Neural progenitor cell (in vitro differentiated cells): Measurements from ENCODE around the gene TUBB2B. TPM values are rescaled to one million over a fixed set of nuclear protein-coding genes. Genes with fewer than 3 reads are reported as not detected.
"Not testable (repeated sequence)": the region's sequence is repeated elsewhere in the genome, so short reads cannot be mapped to it uniquely, and the experiment has no call there.

Experiments
- DNase-seq: peaks from one replicate; pipeline ENCODE4 v3.0.0-alpha.2; 2016; ENCODE audit warnings: low spot score
- H2AFZ ChIP-seq: fragments of 200-600 bp; sonication (generic); replicated peaks from 2 replicates; pipeline ENCODE4 v1.6.1; 2016; ENCODE audit warnings: antibody characterized with exemption
- H3F3A ChIP-seq: fragments of 200-600 bp; sonication (generic); 2 replicates; pipeline ENCODE4 v1.6.1; 2016; ENCODE audit warnings: antibody characterized with exemption, low read depth
- H3K27ac ChIP-seq: fragments of 200-600 bp; sonication (generic); 2 replicates; pipeline ENCODE4 v1.5.1; 2016; ENCODE audit warnings: mild to moderate bottlenecking
- H3K27me3 ChIP-seq: fragments of 200-600 bp; sonication (generic); 2 replicates; pipeline ENCODE4 v1.6.1; 2016; ENCODE audit warnings: mild to moderate bottlenecking, moderate library complexity
- H3K36me3 ChIP-seq: fragments of 200-600 bp; sonication (generic); 2 replicates; pipeline ENCODE4 v1.5.1; 2016
- H3K4me1 ChIP-seq: fragments of 200-600 bp; sonication (generic); 2 replicates; pipeline ENCODE4 v1.6.1; 2016; ENCODE audit warnings: mixed run types
- H3K4me2 ChIP-seq: fragments of 200-600 bp; sonication (generic); 2 replicates; pipeline ENCODE4 v1.6.1; 2016
- H3K4me3 ChIP-seq: fragments of 200-600 bp; sonication (generic); 2 replicates; pipeline ENCODE4 v1.5.1; 2016
- H3K79me2 ChIP-seq: fragments of 200-600 bp; sonication (generic); 2 replicates; pipeline ENCODE4 v1.6.1; 2016; ENCODE audit warnings: low read depth
- H3K9ac ChIP-seq: fragments of 200-600 bp; sonication (generic); 2 replicates; pipeline ENCODE4 v1.6.1; 2016
- H3K9me3 ChIP-seq: fragments of 200-600 bp; sonication (generic); 2 replicates; pipeline ENCODE4 v1.5.1; 2016; ENCODE audit warnings: low read depth
- H4K20me1 ChIP-seq: fragments of 200-600 bp; sonication (generic); 2 replicates; pipeline ENCODE4 v1.6.1; 2016; ENCODE audit warnings: low read depth
- H3K27ac Mint-ChIP-seq: 3 replicates; pipeline ENCODE4 v1.8.0; 2021; ENCODE audit warnings: mixed read lengths
- H3K27me3 Mint-ChIP-seq: 2 replicates; pipeline ENCODE4 v1.8.0; 2022; ENCODE audit warnings: low read depth, mild to moderate bottlenecking, inconsistent platforms, moderate library complexity, mixed read lengths; ENCODE audit not compliant: insufficient read depth
- H3K36me3 Mint-ChIP-seq: 3 replicates; pipeline ENCODE4 v1.8.0; 2021; ENCODE audit warnings: mixed read lengths
- H3K4me1 Mint-ChIP-seq: 3 replicates; pipeline ENCODE4 v1.8.0; 2021; ENCODE audit warnings: mixed read lengths
- H3K4me3 Mint-ChIP-seq: 3 replicates; pipeline ENCODE4 v1.8.0; 2021; ENCODE audit warnings: mild to moderate bottlenecking, moderate library complexity, mixed read lengths
- H3K9me3 Mint-ChIP-seq: 3 replicates; pipeline ENCODE4 v1.8.0; 2020; ENCODE audit warnings: mixed read lengths
- CTCF ChIP-seq: fragments of 200-600 bp; sonication (generic); IDR thresholded peaks from 2 replicates; pipeline ENCODE4 v1.5.1; 2017; ENCODE audit warnings: antibody characterized with exemption, mild to moderate bottlenecking
- EZH2 ChIP-seq: fragments of 200-600 bp; sonication (generic); IDR thresholded peaks from 2 replicates; pipeline ENCODE4 v1.6.1; 2017; ENCODE audit warnings: antibody characterized with exemption, mild to moderate bottlenecking, moderate library complexity
- EZH2phosphoT487 ChIP-seq: fragments of 200-600 bp; sonication (generic); IDR thresholded peaks from 2 replicates; pipeline ENCODE4 v1.6.1; 2017; ENCODE audit warnings: antibody characterized with exemption
- total RNA-seq: library from RNA; depleted of rRNA; stranded (reverse); fragments of >200 nt; gene quantifications from 2 replicates; pipeline ENCODE4 v1.2.3, GENCODE V29; 2015; ENCODE audit warnings: low replicate concordance

TUBB2B gene
- total RNA-seq, 1 donor from 2014 or later = 362 TPM

- Histone ChIP-seq H3K4me3 (no peak overlapping the region), H3K27ac (no peak overlapping the region), H3K4me2 (no peak overlapping the region), H3K36me3 (no peaks in the 10 kb centered on the region), H3K9me3 (no peaks in the 10 kb centered on the region), H3K4me1 (peaks cover 16% of the 10 kb centered on the region), H3K27me3 (no peaks in the 10 kb centered on the region), H2AFZ (no peak overlapping the region), H3K79me2 (no peaks in the 10 kb centered on the region), H4K20me1 (no peaks in the 10 kb centered on the region), H3K9ac (no peak overlapping the region), H3F3A (peaks cover 5% of the 10 kb centered on the region)
- Mint-ChIP-seq H3K27ac (no peak overlapping the region), H3K4me1 (peaks cover 43% of the 10 kb centered on the region), H3K4me3 (no peak overlapping the region), H3K9me3 (peaks cover 7% of the 10 kb centered on the region), H3K27me3 (peaks cover 2% of the 10 kb centered on the region), H3K36me3 (peaks cover 26% of the 10 kb centered on the region)
- no peak for TF ChIP-seq CTCF
- TF ChIP-seq EZH2 = no peak
- DNase-seq = no peak
Observed at GRCh38 chr6:3186974-3187382, 40.5 kb downstream of the TUBB2B start.

GRCh38 chr6:3183066-3183465 is 44.4 kb downstream of the TUBB2B start:
- no peak for DNase-seq
- Histone ChIP-seq H3K9ac (no peak overlapping the region), H4K20me1 (no peaks in the 10 kb centered on the region), H3K4me2 (no peak overlapping the region), H3K9me3 (no peaks in the 10 kb centered on the region), H3K36me3 (no peaks in the 10 kb centered on the region), H3K4me1 (peaks cover 16% of the 10 kb centered on the region), H3F3A (peaks cover 5% of the 10 kb centered on the region), H3K79me2 (no peaks in the 10 kb centered on the region), H3K27me3 (no peaks in the 10 kb centered on the region), H3K4me3 (no peak overlapping the region), H2AFZ (no peak overlapping the region), H3K27ac (no peak overlapping the region)
- no peak overlapping the region for H3K4me3 Mint-ChIP-seq
- TF ChIP-seq EZH2 = no peak
- no peak for TF ChIP-seq CTCF
- TF ChIP-seq EZH2phosphoT487 = no peak
- H3K27me3 Mint-ChIP-seq = peaks cover 2% of the 10 kb centered on the region
- peaks cover 36% of the 10 kb centered on the region for H3K4me1 Mint-ChIP-seq
- peaks cover 6% of the 10 kb centered on the region for H3K9me3 Mint-ChIP-seq
- H3K36me3 Mint-ChIP-seq = peaks cover 10% of the 10 kb centered on the region
- peak overlapping the region; percentile 42 for H3K27ac Mint-ChIP-seq

GRCh38 chr6:3181105-3181504 is 46.3 kb downstream of the TUBB2B start:
- no peaks in the 10 kb centered on the region for H3K79me2 ChIP-seq
- H3K9me3 ChIP-seq = no peaks in the 10 kb centered on the region
- DNase-seq = no peak
- H3K36me3 Mint-ChIP-seq = peaks cover 8% of the 10 kb centered on the region
- H3K27ac Mint-ChIP-seq = no peak overlapping the region
- H3K4me1 Mint-ChIP-seq = peaks cover 46% of the 10 kb centered on the region
- H3K4me3 Mint-ChIP-seq = no peak overlapping the region
- no peaks in the 10 kb centered on the region for H3K36me3 ChIP-seq
- peaks cover 2% of the 10 kb centered on the region for H3K9me3 Mint-ChIP-seq
- no peak for TF ChIP-seq CTCF
- TF ChIP-seq EZH2phosphoT487 = no peak
- no peak for TF ChIP-seq EZH2
- H3K4me2 ChIP-seq = no peak overlapping the region
- no peak overlapping the region for H3K27ac ChIP-seq
- H3K9ac ChIP-seq = no peak overlapping the region
- H3K4me1 ChIP-seq = peaks cover 16% of the 10 kb centered on the region
- H3K4me3 ChIP-seq = no peak overlapping the region
- no peaks in the 10 kb centered on the region for H3K27me3 ChIP-seq
- peaks cover 2% of the 10 kb centered on the region for H3K27me3 Mint-ChIP-seq
- H4K20me1 ChIP-seq = no peaks in the 10 kb centered on the region
- no peak overlapping the region for H2AFZ ChIP-seq
- H3F3A ChIP-seq = peaks cover 5% of the 10 kb centered on the region

GRCh38 chr6:3179945-3180344 is 47.5 kb downstream of the TUBB2B start:
- H3K27ac Mint-ChIP-seq, H3K36me3 ChIP-seq, H3K27ac ChIP-seq, H2AFZ ChIP-seq, H3K9me3 Mint-ChIP-seq, H4K20me1 ChIP-seq, H3F3A ChIP-seq, H3K9me3 ChIP-seq, H3K4me3 ChIP-seq, H3K4me2 ChIP-seq, H3K27me3 Mint-ChIP-seq, H3K27me3 ChIP-seq, H3K79me2 ChIP-seq, H3K9ac ChIP-seq, DNase-seq: not testable (repeated sequence)
- peaks cover 11% of the 10 kb centered on the region for H3K36me3 Mint-ChIP-seq
- H3K4me3 Mint-ChIP-seq = peak overlapping the region; percentile 83
- H3K4me1 ChIP-seq = peaks cover 16% of the 10 kb centered on the region
- peaks cover 56% of the 10 kb centered on the region for H3K4me1 Mint-ChIP-seq

GRCh38 chr6:3178666-3179065 is 48.8 kb downstream of the TUBB2B start:
- DNase-seq, H3K4me3 ChIP-seq, H3K27me3 ChIP-seq, H3K27ac ChIP-seq, H2AFZ ChIP-seq, H3K9ac ChIP-seq, H3K36me3 ChIP-seq, H3K36me3 Mint-ChIP-seq, H3K9me3 ChIP-seq, H4K20me1 ChIP-seq, H3K4me3 Mint-ChIP-seq, H3K4me2 ChIP-seq, H3K9me3 Mint-ChIP-seq, H3F3A ChIP-seq, H3K27me3 Mint-ChIP-seq, H3K79me2 ChIP-seq: not testable (repeated sequence)
- Mint-ChIP-seq H3K4me1 (peaks cover 49% of the 10 kb centered on the region), H3K27ac (peak overlapping the region; percentile 92)
- peaks cover 10% of the 10 kb centered on the region for H3K4me1 ChIP-seq
